Measurements from ENCODE around the gene TTLL6.

GRCh38 chr17:48729335-48730239 is 87.4 kb downstream of the TTLL6 start:
- TF ChIP-seq CTCF (IDR thresholded peaks at IDR 0.05), result no peak
- no peak for TF ChIP-seq POLR2A (IDR thresholded peaks at IDR 0.05; ENCODE audit: low read depth)
- no peak for TF ChIP-seq EP300 (IDR thresholded peaks at IDR 0.05)
- TF ChIP-seq POLR2AphosphoS5 (IDR thresholded peaks at IDR 0.05), result no peak

Measured in esophagus muscularis mucosa (tissue), 4 donors.